ENCODE data around the gene SEMA6B.
"Not testable (repeated sequence)": the region's sequence is repeated elsewhere in the genome, so short reads cannot be mapped to it uniquely, and the experiment has no call there.

SEMA6B gene

GRCh38 chr19:4555657-4556561, 3.6 kb downstream of the SEMA6B start:
- no peak for DNase-seq (ENCODE audit: insufficient read length, low spot score)
- FAIRE-seq = no peak

GRCh38 chr19:4554717-4555116, 4.8 kb downstream of the SEMA6B start:
- DNase-seq (ENCODE audit: insufficient read length, low spot score) (no peak), FAIRE-seq (no peak)
- no peak for TF ChIP-seq POLR2A (IDR thresholded peaks at IDR 0.05; ENCODE audit: low read depth, low read length)

More at GRCh38 chr19:4555657-4556561, 3.6 kb downstream of the SEMA6B start:
- no peak for TF ChIP-seq POLR2A (IDR thresholded peaks at IDR 0.05; ENCODE audit: low read depth, low read length)

DNA sequence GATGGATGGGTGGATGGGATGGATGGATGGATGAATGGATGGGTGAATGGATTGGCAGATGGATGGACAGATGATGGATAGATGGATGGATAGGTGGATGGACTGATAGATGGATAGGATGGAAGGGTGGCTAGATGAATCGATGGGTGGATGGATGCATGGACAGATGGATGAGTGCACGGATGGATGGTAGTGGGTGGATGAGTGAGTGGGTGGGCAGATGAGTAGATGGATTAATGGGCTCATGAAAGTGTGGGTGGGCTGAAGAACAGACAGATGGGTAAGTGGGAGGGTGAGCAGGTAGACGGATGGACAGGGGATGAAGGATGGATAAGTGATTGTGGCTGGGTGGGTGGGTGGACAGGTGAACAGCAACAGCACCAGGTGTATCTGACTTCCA, 5.7 kb downstream of the SEMA6B start:
- no peak for TF ChIP-seq POLR2A (IDR thresholded peaks at IDR 0.05; ENCODE audit: low read depth, low read length)

GRCh38 chr19:4553092-4553695, 6.3 kb downstream of the SEMA6B start:
- TF ChIP-seq POLR2A (IDR thresholded peaks at IDR 0.05; ENCODE audit: low read depth, low read length) = no peak
- FAIRE-seq (no peak), DNase-seq (ENCODE audit: insufficient read length, low spot score) (no peak)

More for the DNA sequence above, 5.7 kb downstream of the SEMA6B start:
- FAIRE-seq = no peak
- DNase-seq (ENCODE audit: insufficient read length, low spot score) = no peak

GRCh38 chr19:4552525-4552819, 7.0 kb downstream of the SEMA6B start:
- TF ChIP-seq POLR2A (IDR thresholded peaks at IDR 0.05; ENCODE audit: low read depth, low read length) = no peak
- FAIRE-seq (no peak), DNase-seq (ENCODE audit: insufficient read length, low spot score) (no peak)

DNA sequence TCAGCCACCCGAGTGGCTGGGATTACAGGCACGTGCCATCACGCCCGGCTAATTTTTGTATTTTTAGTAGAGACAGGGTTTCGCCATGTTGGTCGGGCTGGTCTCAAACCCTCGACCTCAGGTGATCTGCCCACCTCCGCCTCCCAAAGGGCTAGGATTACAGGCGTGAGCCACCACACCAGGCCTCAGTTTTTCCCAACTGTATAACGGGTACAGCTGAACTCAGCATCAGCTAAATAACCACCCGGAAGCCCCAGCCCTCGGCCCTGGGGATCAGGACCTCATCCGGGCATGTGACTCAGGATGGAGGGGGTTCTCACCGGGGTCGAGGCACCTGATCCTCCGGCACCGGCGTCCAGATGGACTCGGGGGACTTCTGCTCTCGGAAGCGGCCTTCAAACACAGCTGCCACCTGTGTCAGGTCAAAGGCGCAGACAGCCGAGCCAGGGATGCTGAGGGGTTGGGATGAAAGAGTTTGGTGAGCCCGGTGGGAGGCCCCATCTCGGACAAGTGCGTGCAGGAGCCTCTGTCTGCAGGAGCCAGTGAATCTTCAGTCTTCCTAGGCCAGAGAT, 8.9 kb downstream of the SEMA6B start:
- DNase-seq (ENCODE audit: insufficient read length, low spot score) (no peak), FAIRE-seq (no peak)
- no peak for TF ChIP-seq POLR2A (IDR thresholded peaks at IDR 0.05; ENCODE audit: low read depth, low read length)

GRCh38 chr19:4550018-4550417, 9.5 kb downstream of the SEMA6B start:
- TF ChIP-seq POLR2A (IDR thresholded peaks at IDR 0.05; ENCODE audit: low read depth, low read length) = no peak
- no peak for FAIRE-seq

DNA sequence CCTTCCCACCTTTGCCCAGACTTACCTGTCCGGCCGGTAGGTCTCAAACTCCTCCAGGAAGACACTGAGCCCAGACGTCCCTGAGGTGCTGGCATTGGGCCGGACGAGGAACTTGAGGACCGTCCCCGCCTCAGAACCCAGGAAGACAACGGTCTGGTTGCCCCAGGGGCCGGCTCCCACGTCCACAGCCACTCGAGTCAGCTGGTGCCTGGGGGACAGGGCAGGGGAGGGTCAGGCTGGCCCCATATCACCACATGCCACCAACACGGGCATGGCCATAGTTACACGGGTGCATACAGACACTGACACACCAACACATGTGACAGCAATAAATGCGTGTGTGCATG, 11.3 kb downstream of the SEMA6B start:
- no peak for DNase-seq (ENCODE audit: insufficient read length, low spot score)
- FAIRE-seq = no peak
- TF ChIP-seq POLR2A (IDR thresholded peaks at IDR 0.05; ENCODE audit: low read depth, low read length) = no peak

More at GRCh38 chr19:4550018-4550417, 9.5 kb downstream of the SEMA6B start:
- no peak for DNase-seq (ENCODE audit: insufficient read length, low spot score)

DNA sequence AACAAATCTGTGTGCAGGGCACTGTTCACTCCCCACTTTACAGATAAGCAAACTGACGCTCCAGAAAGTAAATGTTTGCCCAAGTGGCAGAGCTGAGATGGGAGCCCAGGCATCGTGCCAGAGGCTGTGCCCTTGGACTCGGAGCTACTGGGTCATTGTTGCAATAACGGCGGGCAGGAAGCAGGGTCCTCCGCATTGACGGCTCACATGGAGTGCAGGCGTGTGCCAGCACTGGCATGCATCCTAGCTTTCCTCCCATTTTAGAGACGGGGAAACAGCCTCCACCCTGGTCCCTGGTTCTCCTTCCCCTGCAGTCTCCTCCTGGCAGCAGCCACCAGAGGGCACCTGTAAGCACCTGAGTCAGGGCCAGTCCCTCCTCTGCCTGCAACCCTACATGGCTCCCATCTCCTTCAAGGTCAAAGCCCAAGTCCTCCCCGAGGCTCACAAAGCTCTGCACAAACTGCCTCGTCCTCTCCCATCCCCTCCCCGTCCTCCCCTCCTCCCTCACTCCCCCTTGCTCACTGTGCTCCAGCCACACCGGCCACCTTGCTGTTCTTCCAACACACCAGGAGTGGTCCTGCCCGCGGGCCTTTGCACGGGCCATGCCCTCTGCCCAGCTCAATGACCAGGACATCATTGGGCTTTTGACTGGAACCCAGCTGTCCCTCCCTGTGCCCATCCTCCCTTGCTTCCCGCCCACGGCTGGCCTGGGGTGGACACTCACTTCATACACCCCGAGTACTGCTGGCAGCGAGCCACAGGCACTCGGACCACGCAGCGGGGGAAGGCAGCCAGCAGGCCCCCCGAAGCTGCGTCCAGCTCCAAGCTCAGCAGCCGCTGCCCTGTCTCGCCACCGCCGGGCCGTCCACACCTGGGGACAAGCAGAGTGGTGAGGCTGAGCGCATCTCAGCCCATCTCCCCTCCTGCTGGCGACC, 11.9 kb downstream of the SEMA6B start:
- FAIRE-seq (no peak), DNase-seq (ENCODE audit: insufficient read length, low spot score) (no peak)

DNA sequence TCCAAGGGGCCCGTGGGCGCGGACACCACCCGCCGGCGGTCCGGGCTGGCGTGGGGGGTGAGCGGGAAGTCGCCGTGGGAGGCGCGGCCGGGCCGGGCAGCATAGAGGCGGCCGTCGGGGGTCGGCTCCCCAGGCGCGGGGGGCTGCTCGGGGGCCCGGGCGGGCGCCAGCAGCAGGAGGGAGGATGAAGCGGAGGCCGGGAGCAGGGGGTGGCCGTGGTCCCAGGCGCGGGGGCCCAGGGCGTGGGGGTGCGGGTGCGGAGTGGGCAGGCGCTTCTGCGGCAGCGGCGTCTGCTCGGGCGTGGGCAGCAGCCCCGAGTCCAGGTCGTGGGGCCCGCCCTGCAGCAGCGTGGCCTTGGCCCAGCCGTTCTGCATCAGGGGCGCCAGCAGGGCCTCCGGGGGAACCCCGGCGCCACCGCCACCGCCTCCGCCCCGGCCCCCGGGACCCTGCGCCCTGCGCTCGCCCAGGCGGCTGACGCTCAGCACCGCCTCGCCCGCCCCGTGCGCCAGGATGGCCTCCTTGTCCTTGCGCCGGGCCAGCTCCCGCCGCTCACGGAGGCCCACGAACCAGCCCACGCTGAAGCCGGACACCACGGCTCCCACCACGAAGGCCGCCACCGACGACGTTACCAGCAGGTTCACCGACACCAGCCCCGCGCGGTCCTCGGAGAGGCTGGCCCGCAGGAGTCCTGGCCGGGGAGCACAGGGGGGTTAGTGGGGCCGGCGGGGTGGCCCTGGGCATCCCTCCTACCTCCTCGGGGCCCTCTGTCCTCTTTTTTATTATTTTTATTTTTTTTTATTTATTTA, 15.4 kb downstream of the SEMA6B start:
- no peak for TF ChIP-seq POLR2A (IDR thresholded peaks at IDR 0.05; ENCODE audit: low read depth, low read length)
- FAIRE-seq (no peak), DNase-seq (ENCODE audit: insufficient read length, low spot score) (no peak)

More for the DNA sequence above, 11.9 kb downstream of the SEMA6B start:
- no peak for TF ChIP-seq POLR2A (IDR thresholded peaks at IDR 0.05; ENCODE audit: low read depth, low read length)

DNA sequence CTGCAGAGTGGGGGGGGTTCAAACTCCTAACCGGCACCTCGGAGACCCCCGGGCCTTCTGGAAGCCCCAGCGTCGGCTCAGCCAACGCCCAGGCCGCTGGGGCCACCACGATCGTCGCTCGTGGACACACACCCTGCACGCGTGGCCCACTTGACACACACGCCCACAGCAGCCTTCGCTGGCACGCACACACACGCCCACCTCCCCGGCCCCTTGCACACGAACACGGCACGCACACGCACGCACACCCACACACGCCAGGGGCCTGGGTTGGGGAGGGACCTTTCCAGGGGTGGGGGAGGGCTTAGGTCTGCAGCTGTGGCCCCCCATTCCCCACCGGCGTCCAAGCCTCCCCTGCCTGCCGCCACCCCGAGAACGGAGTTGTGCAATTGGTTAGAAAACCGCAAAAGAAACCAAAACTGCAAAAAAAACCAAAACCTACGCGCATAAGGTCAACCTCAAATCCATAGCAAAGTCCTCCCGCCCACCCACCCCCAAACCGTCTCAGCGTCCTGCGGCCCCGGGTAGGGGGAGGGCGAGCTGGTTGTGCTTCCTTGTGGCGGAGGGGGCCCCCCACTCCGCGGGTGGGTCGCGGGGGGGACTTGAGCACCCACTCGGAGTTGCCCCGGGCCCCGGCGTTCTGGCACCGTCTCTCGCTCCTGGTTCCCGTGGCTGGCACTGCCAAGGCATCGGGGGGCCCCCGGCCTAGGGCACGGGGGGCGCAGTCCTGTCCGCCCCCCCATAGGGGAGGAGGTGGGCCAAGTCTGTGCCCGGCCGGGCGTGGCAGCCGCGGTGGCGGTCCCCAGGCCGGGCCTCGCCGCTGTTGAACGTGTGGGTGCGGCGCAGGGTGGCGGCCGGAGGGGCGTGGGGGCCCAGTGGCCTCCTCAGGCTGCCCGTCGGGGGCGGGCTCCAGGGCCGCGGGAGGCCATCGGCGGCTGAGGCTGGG, 16.3 kb downstream of the SEMA6B start:
- FAIRE-seq (no peak), DNase-seq (ENCODE audit: insufficient read length, low spot score) (no peak)
- no peak for TF ChIP-seq POLR2A (IDR thresholded peaks at IDR 0.05; ENCODE audit: low read depth, low read length)

DNA sequence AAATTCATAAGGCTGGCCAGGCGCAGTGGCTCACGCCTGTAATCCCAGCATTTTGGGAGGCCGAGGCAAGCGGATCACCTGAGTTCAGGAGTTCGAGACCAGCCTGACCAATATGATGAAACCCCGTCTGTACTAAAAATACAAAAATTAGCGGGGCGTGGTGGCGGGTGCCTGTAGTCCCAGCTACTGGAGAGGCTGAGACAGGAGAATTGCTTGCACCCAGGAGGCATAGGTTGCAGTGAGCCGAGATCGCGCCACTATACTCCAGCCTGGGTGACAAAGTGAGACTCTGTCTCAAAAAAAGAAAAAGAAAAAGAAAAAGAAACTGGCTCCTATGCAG, 17.7 kb downstream of the SEMA6B start:
- not testable (repeated sequence) for FAIRE-seq; DNase-seq (ENCODE audit: insufficient read length, low spot score)
